HCT116 (cell line): Measurements from ENCODE around the gene ARSJ. TPM values are rescaled to one million over a fixed set of nuclear protein-coding genes. Genes with fewer than 3 reads are reported as not detected.

Experiments
- ATAC-seq: fragments of 200-7000 bp; cut with Tn5 transposase; 2 replicates; pipeline ENCODE4 v1.9.1; 2020; ENCODE audit warnings: mild to moderate bottlenecking, moderate library complexity
- BruUV-seq: library from RNA; stranded (reverse); fragments of 400-500 nt; replicated peaks from 2 replicates; lab custom pipeline; 2021; lab: Mats Ljungman, UMichigan
- CTCF ChIA-PET: fragments of 300-600 bp; sonication (Branson Sonifier 250); formaldehyde crosslinking; loops from one replicate; lab custom pipeline; 2021; ENCODE audit warnings: antibody characterized with exemption; lab: Charles Lee
- POLR2A ChIA-PET: fragments of 300-600, 350-600 bp; sonication (Branson Sonifier 250); formaldehyde crosslinking; loops from one replicate; lab custom pipeline; 2021; ENCODE audit warnings: antibody characterized with exemption; lab: Charles Lee
- RAD21 ChIA-PET, 2 experiments: fragments of 300-600 bp; sonication (Branson Sonifier 250); formaldehyde crosslinking; loops; one replicate each; lab custom pipeline; 2023; ENCODE audit warnings: low total read pairs in 2 of 2; ENCODE audit not compliant: uncharacterized antibody in 2 of 2, unreplicated experiment in 2 of 2, low non-redundant PET in 1 of 2; lab: Charles Lee
- DNase-seq: peaks from one replicate; pipeline ENCODE4 v3.0.0-alpha.2; 2010; ENCODE audit warnings: low read depth, low spot score
- H2AFZ ChIP-seq: fragments of 200-600 bp; shearing (Covaris generic), sonication (generic); 2 replicates; pipeline ENCODE4 v1.6.1; 2017; ENCODE audit warnings: low read depth, mixed run types, mixed read lengths, antibody characterized with exemption, low read length; ENCODE audit not compliant: poor library complexity, severe bottlenecking
- H3K27ac ChIP-seq: 2 replicates; pipeline ENCODE4 v1.5.1; 2012; ENCODE audit warnings: low read depth, low read length
- H3K27me3 ChIP-seq: fragments of 200-600 bp; sonication (generic); 2 replicates; pipeline ENCODE4 v1.6.1; 2016; ENCODE audit warnings: mixed run types, low read length, mixed read lengths; ENCODE audit not compliant: insufficient read depth
- H3K36me3 ChIP-seq, 2 experiments: fragments of 200-500 bp in 1 of 2; fragments of 200-600 bp in 1 of 2; sonication (Bioruptor generic) in 1 of 2; sonication (generic) in 1 of 2; 2 replicates each; pipeline versions ENCODE4 v1.5.1 to v1.6.1; 2014 to 2016; ENCODE audit warnings: low read length in 2 of 2, inconsistent platforms in 1 of 2, mixed read lengths in 1 of 2, mixed run types in 1 of 2; ENCODE audit not compliant: insufficient read depth in 2 of 2, control insufficient read depth in 1 of 2
- H3K4me1 ChIP-seq, 2 experiments: fragments of 200-600 bp in 1 of 2; sonication (generic) in 1 of 2; 2 replicates each; pipeline versions ENCODE4 v1.5.1 to v1.6.1; 2012 to 2017; ENCODE audit warnings: low read length in 2 of 2, inconsistent platforms in 1 of 2, mild to moderate bottlenecking in 1 of 2, mixed read lengths in 1 of 2, mixed run types in 1 of 2, moderate library complexity in 1 of 2; ENCODE audit not compliant: insufficient read depth in 2 of 2, control insufficient read depth in 1 of 2
- H3K4me2 ChIP-seq: fragments of 200-600 bp; sonication (generic); 2 replicates; pipeline ENCODE4 v1.6.1; 2017; ENCODE audit warnings: mixed run types, low read length, mixed read lengths
- H3K4me3 ChIP-seq, 2 experiments: fragments of 200-600 bp in 1 of 2; sonication (generic) in 1 of 2; replicated peaks in 1 of 2; 2 replicates each; pipeline ENCODE4 v1.5.1; 2011 to 2016; ENCODE audit warnings: low read length in 2 of 2, control low read depth in 1 of 2, low read depth in 1 of 2, mild to moderate bottlenecking in 1 of 2, mixed read lengths in 1 of 2, mixed run types in 1 of 2
- H3K79me2 ChIP-seq: fragments of 200-600 bp; sonication (generic); 2 replicates; pipeline ENCODE4 v1.6.1; 2017; ENCODE audit warnings: mild to moderate bottlenecking, mixed run types, low read length, moderate library complexity, mixed read lengths; ENCODE audit not compliant: insufficient read depth
- H3K9ac ChIP-seq: fragments of 200-600 bp; sonication (generic); 2 replicates; pipeline ENCODE4 v1.6.1; 2016; ENCODE audit warnings: low read length, mixed read lengths
- H3K9me2 ChIP-seq: fragments of 200-600 bp; sonication (generic), shearing (Covaris generic); 2 replicates; pipeline ENCODE4 v1.6.1; 2017; ENCODE audit warnings: mixed run types, mild to moderate bottlenecking, moderate library complexity; ENCODE audit not compliant: insufficient read depth
- H3K9me3 ChIP-seq, 2 experiments: fragments of 200-500 bp in 1 of 2; fragments of 200-600 bp in 1 of 2; sonication (Bioruptor generic) in 1 of 2; sonication (generic) in 1 of 2; 2 replicates each; pipeline ENCODE4 v1.6.1; 2014 to 2017; ENCODE audit warnings: low read length in 2 of 2, mixed read lengths in 2 of 2, inconsistent platforms in 1 of 2, low read depth in 1 of 2, mild to moderate bottlenecking in 1 of 2, mixed run types in 1 of 2, moderate library complexity in 1 of 2; ENCODE audit not compliant: control insufficient read depth in 1 of 2, insufficient read depth in 1 of 2
- H4K20me1 ChIP-seq: fragments of 200-600 bp; sonication (generic), shearing (Covaris generic); 2 replicates; pipeline ENCODE4 v1.6.1; 2017; ENCODE audit warnings: mixed run types, mild to moderate bottlenecking, moderate library complexity; ENCODE audit not compliant: insufficient read depth
- CEBPB ChIP-seq: IDR thresholded peaks from 2 replicates; pipeline ENCODE4 v1.6.1; 2012; ENCODE audit warnings: low read depth
- EGR1 ChIP-seq: IDR thresholded peaks from 2 replicates; pipeline ENCODE4 v1.6.1; 2012; ENCODE audit warnings: low read depth
- ELF1 ChIP-seq: IDR thresholded peaks from 2 replicates; pipeline ENCODE4 v1.6.1; 2012; ENCODE audit warnings: low read depth, borderline replicate concordance
- EZH2 ChIP-seq: fragments of 200-600 bp; sonication (generic); IDR thresholded peaks from 2 replicates; pipeline ENCODE4 v1.6.1; 2017; ENCODE audit warnings: antibody characterized with exemption, mixed run types
- FOSL1 ChIP-seq: IDR thresholded peaks from 2 replicates; pipeline ENCODE4 v1.6.1; 2012; ENCODE audit warnings: low read depth
- JUND ChIP-seq: IDR thresholded peaks from 2 replicates; pipeline ENCODE4 v1.6.1; 2012
- POLR2A ChIP-seq: IDR thresholded peaks from 2 replicates; pipeline ENCODE4 v1.7.0; 2011; ENCODE audit warnings: borderline replicate concordance; ENCODE audit not compliant: insufficient read depth, insufficient read length; ENCODE audit errors: extremely low read depth
- POLR2AphosphoS5 ChIP-seq: IDR thresholded peaks from 2 replicates; pipeline ENCODE4 v1.6.1; 2011; ENCODE audit warnings: mild to moderate bottlenecking, low read depth, low read length, moderate library complexity
- SP1 ChIP-seq: IDR thresholded peaks from 2 replicates; pipeline ENCODE4 v1.6.1; 2012; ENCODE audit warnings: low read depth
- SRF ChIP-seq: IDR thresholded peaks from 2 replicates; pipeline ENCODE4 v1.6.1; 2012; ENCODE audit warnings: low read depth
- ZNF274 ChIP-seq: fragments of 200-500 bp; sonication (Bioruptor generic); IDR thresholded peaks from 2 replicates; pipeline ENCODE4 v1.6.1; 2014; ENCODE audit warnings: mild to moderate bottlenecking, low read depth, low read length, inconsistent platforms
- intact Hi-C: fragments of 100-400 bp; cut with micrococcal nuclease; formaldehyde crosslinking; loops from 2 replicates; pipeline ENCODE4 v1.10.0; 2022
- total RNA-seq: library from RNA; stranded (reverse); gene quantifications from one replicate; pipeline ENCODE4 v1.2.1, GENCODE V29; 2021; ENCODE audit not compliant: unreplicated experiment
- TF ChIP-seq, protein P1 (sequence below): IDR thresholded peaks from 2 replicates; pipeline ENCODE4 v1.6.1; 2012
- TF ChIP-seq, protein P2 (sequence below): IDR thresholded peaks from 2 replicates; pipeline ENCODE4 v1.6.1; 2012; ENCODE audit warnings: low read depth
- TF ChIP-seq, protein P3 (sequence below): IDR thresholded peaks from 2 replicates; pipeline ENCODE4 v1.6.1; 2011; ENCODE audit warnings: mild to moderate bottlenecking, low read length, moderate library complexity; ENCODE audit not compliant: insufficient replicate concordance; ENCODE audit errors: extremely low read depth
- TF ChIP-seq, protein P4 (sequence below): IDR thresholded peaks from 2 replicates; pipeline ENCODE4 v1.6.1; 2012

The ARSJ gene
- total RNA-seq, 1 experiment from 2014 or later, result 2.3 TPM

DNA sequence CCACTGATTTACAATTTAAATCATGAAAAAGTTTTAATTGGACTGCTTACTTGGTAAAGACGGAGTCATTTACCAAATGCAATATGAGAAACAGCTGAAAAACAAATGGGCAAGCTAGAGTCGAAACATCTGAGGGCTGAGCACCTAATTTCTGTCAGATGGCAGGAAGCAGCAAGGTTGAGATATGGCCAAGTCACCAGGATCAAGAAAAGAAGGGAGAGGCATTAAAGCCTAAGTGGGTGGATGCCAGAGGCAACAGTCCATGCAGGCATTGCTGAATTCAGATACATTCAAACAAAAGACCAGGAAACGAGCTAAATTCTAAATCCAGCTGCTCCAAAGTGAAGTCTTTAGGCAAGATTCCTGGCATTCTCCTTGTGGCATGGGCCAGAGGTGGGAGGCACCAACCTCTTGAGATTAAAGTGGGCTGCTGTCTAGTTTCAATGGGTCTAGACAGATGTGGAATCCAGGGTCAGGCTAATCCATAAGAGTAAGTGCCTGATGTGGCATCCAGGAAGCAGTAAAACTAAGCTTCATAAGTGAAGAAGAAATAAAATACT is 8.0 kb upstream of the ARSJ start:
- H3K4me3 ChIP-seq, result no peak overlapping the region
- H3K27ac ChIP-seq, result no peak overlapping the region
- no peaks in the 10 kb centered on the region for H3K9me2 ChIP-seq
- H4K20me1 ChIP-seq, result no peaks in the 10 kb centered on the region
- RAD21 ChIA-PET, result no interaction called here
- ATAC-seq (no peak), DNase-seq (no peak)
- H3K36me3 ChIP-seq, result no peaks in the 10 kb centered on the region
- CTCF ChIA-PET, result no interaction called here
- no peaks in the 10 kb centered on the region for H3K9me3 ChIP-seq
- no peak overlapping the region for H2AFZ ChIP-seq
- H3K9ac ChIP-seq, result no peak overlapping the region
- no TSS peak for BruUV-seq
- no peaks in the 10 kb centered on the region for H3K27me3 ChIP-seq
- intact Hi-C loops, result no loop called here
- H3K4me2 ChIP-seq, result no peak overlapping the region
- no peak for TF ChIP-seq ZNF274
- TF ChIP-seq JUND, result no peak
- TF ChIP-seq FOSL1, result no peak
- peaks cover 0 to 4% of the 10 kb centered on the region in 2 experiments; a peak in 2 of 4 replicates for H3K4me1 ChIP-seq
- POLR2A ChIA-PET, result no interaction called here
- no peaks in the 10 kb centered on the region for H3K79me2 ChIP-seq

DNA sequence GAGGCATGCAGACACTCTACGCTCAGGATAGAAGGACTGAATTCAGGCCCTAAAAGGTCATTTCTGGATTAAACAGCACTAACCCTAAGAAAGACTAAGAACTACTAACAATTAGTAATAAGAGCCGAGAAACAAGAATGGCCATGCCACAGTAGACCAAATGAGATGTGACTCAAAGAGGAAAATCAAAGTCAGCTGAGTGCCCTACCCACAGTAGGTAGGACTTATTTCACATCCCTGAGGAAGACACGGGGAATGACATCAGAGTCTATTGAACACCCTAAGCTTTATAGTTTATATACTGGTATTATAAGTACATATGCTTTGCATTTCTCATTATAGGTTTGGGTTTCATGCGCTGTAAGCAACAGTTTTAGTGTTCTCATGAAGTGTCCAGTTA is 2.7 kb upstream of the ARSJ start:
- ChIA-PET POLR2A (no interaction called here), CTCF (no interaction called here), RAD21 (no interaction called here)
- Histone ChIP-seq H3K27me3 (no peaks in the 10 kb centered on the region), H3K9me2 (no peaks in the 10 kb centered on the region), H3K27ac (no peak overlapping the region), H3K4me3 (no peak overlapping the region), H3K4me1 (peaks cover 0 to 19% of the 10 kb centered on the region in 2 experiments; a peak in 2 of 4 replicates), H3K79me2 (no peaks in the 10 kb centered on the region), H3K36me3 (no peaks in the 10 kb centered on the region), H3K4me2 (no peak overlapping the region), H4K20me1 (no peaks in the 10 kb centered on the region), H3K9ac (no peak overlapping the region), H3K9me3 (no peaks in the 10 kb centered on the region), H2AFZ (no peak overlapping the region)
- no TSS peak for BruUV-seq
- no peak for DNase-seq
- intact Hi-C loops, result no loop called here
- TF ChIP-seq, protein P1, sequence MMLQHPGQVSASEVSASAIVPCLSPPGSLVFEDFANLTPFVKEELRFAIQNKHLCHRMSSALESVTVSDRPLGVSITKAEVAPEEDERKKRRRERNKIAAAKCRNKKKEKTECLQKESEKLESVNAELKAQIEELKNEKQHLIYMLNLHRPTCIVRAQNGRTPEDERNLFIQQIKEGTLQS, result no peak
- TF ChIP-seq POLR2AphosphoS5, result no peak
- TF ChIP-seq, protein P2, sequence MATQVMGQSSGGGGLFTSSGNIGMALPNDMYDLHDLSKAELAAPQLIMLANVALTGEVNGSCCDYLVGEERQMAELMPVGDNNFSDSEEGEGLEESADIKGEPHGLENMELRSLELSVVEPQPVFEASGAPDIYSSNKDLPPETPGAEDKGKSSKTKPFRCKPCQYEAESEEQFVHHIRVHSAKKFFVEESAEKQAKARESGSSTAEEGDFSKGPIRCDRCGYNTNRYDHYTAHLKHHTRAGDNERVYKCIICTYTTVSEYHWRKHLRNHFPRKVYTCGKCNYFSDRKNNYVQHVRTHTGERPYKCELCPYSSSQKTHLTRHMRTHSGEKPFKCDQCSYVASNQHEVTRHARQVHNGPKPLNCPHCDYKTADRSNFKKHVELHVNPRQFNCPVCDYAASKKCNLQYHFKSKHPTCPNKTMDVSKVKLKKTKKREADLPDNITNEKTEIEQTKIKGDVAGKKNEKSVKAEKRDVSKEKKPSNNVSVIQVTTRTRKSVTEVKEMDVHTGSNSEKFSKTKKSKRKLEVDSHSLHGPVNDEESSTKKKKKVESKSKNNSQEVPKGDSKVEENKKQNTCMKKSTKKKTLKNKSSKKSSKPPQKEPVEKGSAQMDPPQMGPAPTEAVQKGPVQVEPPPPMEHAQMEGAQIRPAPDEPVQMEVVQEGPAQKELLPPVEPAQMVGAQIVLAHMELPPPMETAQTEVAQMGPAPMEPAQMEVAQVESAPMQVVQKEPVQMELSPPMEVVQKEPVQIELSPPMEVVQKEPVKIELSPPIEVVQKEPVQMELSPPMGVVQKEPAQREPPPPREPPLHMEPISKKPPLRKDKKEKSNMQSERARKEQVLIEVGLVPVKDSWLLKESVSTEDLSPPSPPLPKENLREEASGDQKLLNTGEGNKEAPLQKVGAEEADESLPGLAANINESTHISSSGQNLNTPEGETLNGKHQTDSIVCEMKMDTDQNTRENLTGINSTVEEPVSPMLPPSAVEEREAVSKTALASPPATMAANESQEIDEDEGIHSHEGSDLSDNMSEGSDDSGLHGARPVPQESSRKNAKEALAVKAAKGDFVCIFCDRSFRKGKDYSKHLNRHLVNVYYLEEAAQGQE, result no peak
- TF ChIP-seq JUND, result no peak
- TF ChIP-seq FOSL1, result no peak
- TF ChIP-seq ELF1, result no peak
- TF ChIP-seq, protein P3, sequence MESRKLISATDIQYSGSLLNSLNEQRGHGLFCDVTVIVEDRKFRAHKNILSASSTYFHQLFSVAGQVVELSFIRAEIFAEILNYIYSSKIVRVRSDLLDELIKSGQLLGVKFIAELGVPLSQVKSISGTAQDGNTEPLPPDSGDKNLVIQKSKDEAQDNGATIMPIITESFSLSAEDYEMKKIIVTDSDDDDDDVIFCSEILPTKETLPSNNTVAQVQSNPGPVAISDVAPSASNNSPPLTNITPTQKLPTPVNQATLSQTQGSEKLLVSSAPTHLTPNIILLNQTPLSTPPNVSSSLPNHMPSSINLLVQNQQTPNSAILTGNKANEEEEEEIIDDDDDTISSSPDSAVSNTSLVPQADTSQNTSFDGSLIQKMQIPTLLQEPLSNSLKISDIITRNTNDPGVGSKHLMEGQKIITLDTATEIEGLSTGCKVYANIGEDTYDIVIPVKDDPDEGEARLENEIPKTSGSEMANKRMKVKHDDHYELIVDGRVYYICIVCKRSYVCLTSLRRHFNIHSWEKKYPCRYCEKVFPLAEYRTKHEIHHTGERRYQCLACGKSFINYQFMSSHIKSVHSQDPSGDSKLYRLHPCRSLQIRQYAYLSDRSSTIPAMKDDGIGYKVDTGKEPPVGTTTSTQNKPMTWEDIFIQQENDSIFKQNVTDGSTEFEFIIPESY, result no peak
- no peak for TF ChIP-seq CEBPB
- no peak for TF ChIP-seq EZH2
- TF ChIP-seq, protein P4, sequence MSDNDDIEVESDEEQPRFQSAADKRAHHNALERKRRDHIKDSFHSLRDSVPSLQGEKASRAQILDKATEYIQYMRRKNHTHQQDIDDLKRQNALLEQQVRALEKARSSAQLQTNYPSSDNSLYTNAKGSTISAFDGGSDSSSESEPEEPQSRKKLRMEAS, result no peak
- no peak for TF ChIP-seq SP1
- no peak for TF ChIP-seq ZNF274
- no peak for TF ChIP-seq POLR2A
- no peak for TF ChIP-seq EGR1
- no peak for TF ChIP-seq SRF
- no peak for ATAC-seq
